Kidney epithelial cell (primary cell): ENCODE measurements around the gene MARCHF9. TPM values are rescaled to one million over a fixed set of nuclear protein-coding genes. Genes with fewer than 3 reads are reported as not detected.

Experiments used
- DNase-seq: peaks from one replicate; pipeline ENCODE4 v3.0.0-alpha.2; 2010; ENCODE audit warnings: low read depth
- H3K27me3 ChIP-seq: 2 replicates; pipeline ENCODE4 v1.6.0; 2011; ENCODE audit warnings: low read length; ENCODE audit not compliant: control insufficient read depth, insufficient read depth
- H3K36me3 ChIP-seq: 2 replicates; pipeline ENCODE4 v1.5.1; 2011; ENCODE audit warnings: low read length; ENCODE audit not compliant: control insufficient read depth, insufficient read depth
- H3K4me3 ChIP-seq: 2 replicates; pipeline ENCODE4 v1.5.1; 2011; ENCODE audit warnings: low read depth, mild to moderate bottlenecking, control low read depth, low read length
- CTCF ChIP-seq: IDR thresholded peaks from 2 replicates; pipeline ENCODE4 v1.5.1; 2011; ENCODE audit warnings: mild to moderate bottlenecking, moderate library complexity, low read length, control low read depth, inconsistent platforms; ENCODE audit not compliant: insufficient read depth, poor library complexity, severe bottlenecking
- total RNA-seq: library from RNA; depleted of rRNA; stranded (reverse); fragments of >200 nt; gene quantifications from 2 replicates; pipeline ENCODE4 v1.2.3, GENCODE V29; 2015

Gene MARCHF9
- total RNA-seq, 1 donor from 2014 or later: 16.7 TPM

GRCh38 chr12:57756406-57757341, 1.8 kb downstream of the MARCHF9 start:
- no peak for DNase-seq
- peaks cover 3% of the 10 kb centered on the region for H3K36me3 ChIP-seq
- peak; percentile 83 for TF ChIP-seq CTCF
- H3K4me3 ChIP-seq: no peak overlapping the region
- H3K27me3 ChIP-seq: no peaks in the 10 kb centered on the region

GRCh38 chr12:57757771-57758170, 2.9 kb downstream of the MARCHF9 start:
- H3K36me3 ChIP-seq: peaks cover 3% of the 10 kb centered on the region
- H3K27me3 ChIP-seq: no peaks in the 10 kb centered on the region
- no peak for DNase-seq
- TF ChIP-seq CTCF: no peak
- no peak overlapping the region for H3K4me3 ChIP-seq

GRCh38 chr12:57758552-57759359, 3.9 kb downstream of the MARCHF9 start:
- no peak for TF ChIP-seq CTCF
- DNase-seq: no peak
- H3K27me3 ChIP-seq: peaks cover 3% of the 10 kb centered on the region
- H3K4me3 ChIP-seq: no peak overlapping the region
- H3K36me3 ChIP-seq: peaks cover 3% of the 10 kb centered on the region

- no peak for DNase-seq
- H3K4me3 ChIP-seq: no peak overlapping the region
- peaks cover 10% of the 10 kb centered on the region for H3K27me3 ChIP-seq
- TF ChIP-seq CTCF: peak; percentile 55
- peaks cover 3% of the 10 kb centered on the region for H3K36me3 ChIP-seq
These were observed 4.6 kb downstream of the MARCHF9 start for GRCh38 chr12:57759360-57759980.

GRCh38 chr12:57760347-57760982, 5.6 kb downstream of the MARCHF9 start:
- Histone ChIP-seq H3K27me3 (peaks cover 20% of the 10 kb centered on the region), H3K4me3 (no peak overlapping the region), H3K36me3 (peaks cover 3% of the 10 kb centered on the region)
- TF ChIP-seq CTCF: no peak
- DNase-seq: no peak
